HepG2 (cell line): ENCODE results near the gene TBC1D20. TPM values are rescaled to one million over a fixed set of nuclear protein-coding genes. Genes with fewer than 3 reads are reported as not detected.

Experiments used
- ARNT ChIP-seq: fragments of 450-650 bp; IDR thresholded peaks from 2 replicates; pipeline ENCODE4 v1.6.1; 2017
- ETV5 ChIP-seq: IDR thresholded peaks from 2 replicates; pipeline ENCODE4 v1.6.1; 2018; ENCODE audit warnings: missing biosample characterization, missing genetic modification reagents, inconsistent platforms, borderline replicate concordance
- GABPB1 ChIP-seq: IDR thresholded peaks from 2 replicates; pipeline ENCODE4 v1.6.1; 2016; ENCODE audit warnings: mild to moderate bottlenecking, missing genetic modification reagents, moderate library complexity, missing compliant biosample characterization
- JUN ChIP-seq: sonication (generic); formaldehyde crosslinking; IDR thresholded peaks from 2 replicates; pipeline ENCODE4 v1.4.0; 2020; ENCODE audit warnings: mild to moderate bottlenecking, missing genetic modification reagents
- KLF15 ChIP-seq: sonication (generic); formaldehyde crosslinking; IDR thresholded peaks from 2 replicates; pipeline ENCODE4 v1.8.1; 2023; ENCODE audit warnings: borderline replicate concordance, mild to moderate bottlenecking, inconsistent platforms, missing genetic modification reagents, mixed read lengths
- MAFF ChIP-seq: IDR thresholded peaks from 2 replicates; pipeline ENCODE4 v1.6.1; 2011; ENCODE audit warnings: low read depth, low read length, improper control_type of control experiment
- NFKBIZ ChIP-seq: IDR thresholded peaks from 2 replicates; pipeline ENCODE4 v1.6.1; 2018; ENCODE audit warnings: missing genetic modification reagents, missing compliant biosample characterization
- PAF1 ChIP-seq: IDR thresholded peaks from 2 replicates; pipeline ENCODE4 v1.6.1; 2016; ENCODE audit warnings: missing genetic modification reagents, missing compliant biosample characterization
- SNAPC4 ChIP-seq: sonication (generic); formaldehyde crosslinking; IDR thresholded peaks from 2 replicates; pipeline ENCODE4 v1.4.0; 2020; ENCODE audit warnings: mild to moderate bottlenecking, missing genetic modification reagents
- SRSF1 ChIP-seq: fragments of 200-400 bp; formaldehyde crosslinking; optimal IDR thresholded peaks from 2 replicates; pipeline ENCODE3; 2017; ENCODE audit warnings: mild to moderate bottlenecking, low read depth, low read length, moderate library complexity
- TARDBP ChIP-seq: sonication (generic); formaldehyde crosslinking; IDR thresholded peaks from 2 replicates; pipeline ENCODE4 v1.8.0; 2022; ENCODE audit warnings: mild to moderate bottlenecking, missing genetic modification reagents
- U2AF2 ChIP-seq: fragments of 200-400 bp; formaldehyde crosslinking; IDR thresholded peaks from 2 replicates; pipeline ENCODE4 v1.6.1; 2017; ENCODE audit warnings: low read depth, mild to moderate bottlenecking, low read length
- YEATS2 ChIP-seq: sonication (generic); formaldehyde crosslinking; IDR thresholded peaks from 2 replicates; pipeline ENCODE4 v1.4.0; 2020; ENCODE audit warnings: missing genetic modification reagents, borderline replicate concordance
- ZBTB1 ChIP-seq: sonication (generic); formaldehyde crosslinking; IDR thresholded peaks from 2 replicates; pipeline ENCODE4 v1.4.0; 2020; ENCODE audit warnings: missing genetic modification reagents, borderline replicate concordance
- ZFP36L2 ChIP-seq: sonication (generic); formaldehyde crosslinking; IDR thresholded peaks from 2 replicates; pipeline ENCODE4 v1.4.0; 2020; ENCODE audit warnings: missing genetic modification reagents
- ZFP90 ChIP-seq: sonication (generic); formaldehyde crosslinking; IDR thresholded peaks from 2 replicates; pipeline ENCODE4 v1.8.0; 2022; ENCODE audit warnings: missing genetic modification reagents, mild to moderate bottlenecking, inconsistent platforms, borderline replicate concordance
- ZNF510 ChIP-seq: sonication (generic); formaldehyde crosslinking; IDR thresholded peaks from 2 replicates; pipeline ENCODE4 v1.4.0; 2020; ENCODE audit warnings: low read depth, mild to moderate bottlenecking, missing genetic modification reagents
- ZNF607 ChIP-seq: sonication (generic); formaldehyde crosslinking; IDR thresholded peaks from 2 replicates; pipeline ENCODE4 v1.5.1; 2020; ENCODE audit warnings: missing genetic modification reagents, mild to moderate bottlenecking, borderline replicate concordance
- ZNF768 ChIP-seq: sonication (generic); formaldehyde crosslinking; IDR thresholded peaks from 2 replicates; pipeline ENCODE4 v1.4.0; 2020; ENCODE audit warnings: missing genetic modification reagents
- ZNF784 ChIP-seq: sonication (generic); formaldehyde crosslinking; IDR thresholded peaks from 2 replicates; pipeline ENCODE4 v1.5.1; 2020; ENCODE audit warnings: missing genetic modification reagents, mild to moderate bottlenecking, borderline replicate concordance
- polyA plus RNA-seq, 8 experiments: library from polyadenylated mRNA; depleted of rRNA in 3 of 8; stranded (reverse) in 7 of 8; unstranded in 1 of 8; fragments of >200 nt; fragmentation: Illumina TruSeq in 4 of 8; extraction: Trizol in 4 of 8; gene quantifications; 2 replicates each; pipeline versions ENCODE4 v1.2.1 to v1.2.3, GENCODE V29; 2011 to 2016; ENCODE audit warnings: low read depth in 4 of 8, missing spikeins in 1 of 8, mixed read lengths in 1 of 8; ENCODE audit not compliant: insufficient read depth in 1 of 8
- total RNA-seq, 5 experiments: library from RNA; depleted of rRNA; stranded (reverse); fragments of >200 nt; fragmentation: Illumina TruSeq; extraction: Trizol; gene quantifications; 2 replicates each; pipeline ENCODE4 v1.2.3, GENCODE V29; 2016; ENCODE audit warnings: low read depth in 1 of 5
- TF ChIP-seq, protein P1 (sequence below): sonication (generic); formaldehyde crosslinking; IDR thresholded peaks from 2 replicates; pipeline ENCODE4 v1.8.1; 2023; ENCODE audit warnings: mild to moderate bottlenecking, missing genetic modification reagents, borderline replicate concordance
- TF ChIP-seq, protein P2 (sequence below): sonication (generic); formaldehyde crosslinking; IDR thresholded peaks from 2 replicates; pipeline ENCODE4 v1.4.0; 2020; ENCODE audit warnings: mild to moderate bottlenecking, missing genetic modification reagents

The TBC1D20 gene
- total and polyA plus RNA-seq, 2 of the 13 experiments (the other 11 are each of a cell fraction or from before 2014, with no cell fraction given), result 36.6 to 47.1 TPM

DNA sequence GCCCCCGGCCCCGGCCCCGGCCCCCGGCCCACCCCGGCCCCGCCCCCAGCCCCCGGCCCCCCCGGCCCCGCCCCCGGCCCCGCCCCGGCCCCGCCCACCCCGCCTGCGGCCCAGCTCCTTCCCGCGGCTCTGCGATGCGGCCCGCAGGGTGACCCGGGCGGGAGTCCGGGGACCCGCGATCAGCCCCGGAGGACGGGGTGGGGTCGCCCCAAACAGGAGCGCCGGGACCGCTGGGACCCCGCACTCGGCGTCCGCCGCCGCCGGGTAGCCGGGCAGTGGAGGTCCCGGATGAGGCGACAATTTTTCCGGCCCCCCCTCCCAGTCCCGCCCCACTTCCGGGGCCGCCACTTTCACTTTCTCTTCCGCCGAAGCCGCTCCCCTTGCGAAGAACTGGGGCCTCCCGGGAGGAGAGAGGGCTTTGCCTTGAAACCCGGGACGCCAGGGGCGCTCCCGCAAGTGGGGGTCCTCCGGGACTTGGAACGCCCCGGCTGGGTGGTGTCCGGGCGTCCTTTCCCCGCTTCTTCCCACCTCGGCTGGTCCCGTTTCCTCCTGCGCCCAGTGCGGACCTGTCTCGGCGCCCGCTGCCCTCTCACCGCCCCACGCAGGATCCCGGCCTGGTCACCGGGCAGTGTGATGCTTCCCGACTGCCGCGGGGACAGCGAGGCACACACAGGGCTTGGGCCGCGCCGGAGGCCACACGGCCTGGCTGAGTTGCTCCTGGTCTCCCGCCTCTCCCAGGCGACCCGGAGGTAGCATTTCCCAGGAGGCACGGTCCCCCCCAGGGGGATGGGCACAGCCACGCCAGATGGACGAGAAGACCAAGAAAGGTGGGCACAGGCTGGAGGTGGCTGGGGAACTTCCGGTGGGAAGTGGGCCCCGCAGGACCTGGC, 54.1 kb downstream of the TBC1D20 start, which contains the start of gene RBCK1 (continued):
- TF ChIP-seq TARDBP (peak; percentile 35; the same call in 1 of the 2 replicates), ARNT (no peak), U2AF2 (no peak), JUN (CRISPR knock-in tag) (peak; percentile 15; the same call in 1 of the 2 replicates), ETV5 (CRISPR knock-in tag) (peak; percentile 90), ZNF510 (no peak), KLF15 (CRISPR knock-in tag) (peak; percentile 72; the same call in 1 of the 2 replicates), ZNF784 (CRISPR knock-in tag) (peak; percentile 40; the same call in 1 of the 2 replicates), GABPB1 (peak; percentile 93), SRSF1 (peak; percentile 82), ZFP36L2 (0 out of 2 replicates have a peak, but pooled peaks have one; percentile 30), SNAPC4 (CRISPR knock-in tag) (peak; percentile 96), ZNF768 (peak; percentile 82; the same call in 1 of the 2 replicates), ZBTB1 (CRISPR knock-in tag) (no peak; the same call in 1 of the 2 replicates), ZFP90 (CRISPR knock-in tag) (peak; percentile 89), ZNF607 (CRISPR knock-in tag) (peak; percentile 65), MAFF (no peak), YEATS2 (CRISPR knock-in tag) (0 out of 2 replicates have a peak, but pooled peaks have one; percentile 20), PAF1 (CRISPR knock-in tag) (peak; percentile 84; the same call in 1 of the 2 replicates), NFKBIZ (CRISPR knock-in tag) (no peak; the same call in 1 of the 2 replicates)
- TF ChIP-seq, protein P1, sequence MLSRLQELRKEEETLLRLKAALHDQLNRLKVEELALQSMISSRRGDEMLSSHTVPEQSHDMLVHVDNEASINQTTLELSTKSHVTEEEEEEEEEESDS (CRISPR knock-in tag), result 0 out of 2 replicates have a peak, but pooled peaks have one; percentile 0
- TF ChIP-seq, protein P2, sequence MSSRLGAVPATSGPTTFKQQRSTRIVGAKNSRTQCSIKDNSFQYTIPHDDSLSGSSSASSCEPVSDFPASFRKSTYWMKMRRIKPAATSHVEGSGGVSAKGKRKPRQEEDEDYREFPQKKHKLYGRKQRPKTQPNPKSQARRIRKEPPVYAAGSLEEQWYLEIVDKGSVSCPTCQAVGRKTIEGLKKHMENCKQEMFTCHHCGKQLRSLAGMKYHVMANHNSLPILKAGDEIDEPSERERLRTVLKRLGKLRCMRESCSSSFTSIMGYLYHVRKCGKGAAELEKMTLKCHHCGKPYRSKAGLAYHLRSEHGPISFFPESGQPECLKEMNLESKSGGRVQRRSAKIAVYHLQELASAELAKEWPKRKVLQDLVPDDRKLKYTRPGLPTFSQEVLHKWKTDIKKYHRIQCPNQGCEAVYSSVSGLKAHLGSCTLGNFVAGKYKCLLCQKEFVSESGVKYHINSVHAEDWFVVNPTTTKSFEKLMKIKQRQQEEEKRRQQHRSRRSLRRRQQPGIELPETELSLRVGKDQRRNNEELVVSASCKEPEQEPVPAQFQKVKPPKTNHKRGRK (CRISPR knock-in tag), result no peak
